ENCODE data around the gene MLC1. TPM values are rescaled to one million over a fixed set of nuclear protein-coding genes. Genes with fewer than 3 reads are reported as not detected.

The MLC1 gene
- polyA plus RNA-seq, 1 donor, result 0.88 TPM

GRCh38 chr22:50058061-50058905, 26.9 kb downstream of the MLC1 start, which contains the start of gene TTLL8:
TTLL8 (minus strand) TSS chr22:50058298.
- DNase-seq, result no peak

GRCh38 chr22:50057278-50058060, 27.8 kb downstream of the MLC1 start:
- DNase-seq, result no peak

GRCh38 chr22:50056214-50056972, 28.8 kb downstream of the MLC1 start:
- no peak for DNase-seq

- DNase-seq, result no peak
These were observed 31.4 kb downstream of the MLC1 start for GRCh38 chr22:50053861-50054260.

GRCh38 chr22:50051930-50052329, 33.3 kb downstream of the MLC1 start:
- no peak for DNase-seq

GRCh38 chr22:50049299-50050195, 35.7 kb downstream of the MLC1 start:
- no peak for DNase-seq

GRCh38 chr22:50048836-50049235, 36.4 kb downstream of the MLC1 start:
- no peak for DNase-seq

GRCh38 chr22:50048061-50048765, 37.0 kb downstream of the MLC1 start:
- DNase-seq, result no peak

- no peak for DNase-seq
These were observed 37.9 kb downstream of the MLC1 start for GRCh38 chr22:50047346-50047745.

- DNase-seq, result no peak
These were observed 38.6 kb downstream of the MLC1 start for GRCh38 chr22:50046481-50047245.

GRCh38 chr22:50046019-50046415, 39.2 kb downstream of the MLC1 start:
- no peak for DNase-seq

GRCh38 chr22:50045211-50046018, 39.8 kb downstream of the MLC1 start:
- DNase-seq, result no peak

- no peak for DNase-seq
These were observed 40.6 kb downstream of the MLC1 start for GRCh38 chr22:50044485-50045118.

GRCh38 chr22:50041361-50042065, 43.7 kb downstream of the MLC1 start:
- no peak for DNase-seq

- no peak for DNase-seq
These were observed 44.5 kb downstream of the MLC1 start for GRCh38 chr22:50040717-50041116.

- no peak for DNase-seq
These were observed 45.4 kb downstream of the MLC1 start for GRCh38 chr22:50039669-50040443.
